ENCODE measurements around the gene SLC22A12.

GRCh38 chr11:64545619-64546018 lies 45.4 kb upstream of the SLC22A12 start:
- peak; percentile 62 for TF ChIP-seq TEAD4 (IDR thresholded peaks at IDR 0.05)
- TF ChIP-seq NFIC (IDR thresholded peaks at IDR 0.05) = peak; percentile 82
